Measurements from ENCODE around the gene SLC5A2.
"Not testable (repeated sequence)": the region's sequence is repeated elsewhere in the genome, so short reads cannot be mapped to it uniquely, and the experiment has no call there.

The SLC5A2 gene

DNA sequence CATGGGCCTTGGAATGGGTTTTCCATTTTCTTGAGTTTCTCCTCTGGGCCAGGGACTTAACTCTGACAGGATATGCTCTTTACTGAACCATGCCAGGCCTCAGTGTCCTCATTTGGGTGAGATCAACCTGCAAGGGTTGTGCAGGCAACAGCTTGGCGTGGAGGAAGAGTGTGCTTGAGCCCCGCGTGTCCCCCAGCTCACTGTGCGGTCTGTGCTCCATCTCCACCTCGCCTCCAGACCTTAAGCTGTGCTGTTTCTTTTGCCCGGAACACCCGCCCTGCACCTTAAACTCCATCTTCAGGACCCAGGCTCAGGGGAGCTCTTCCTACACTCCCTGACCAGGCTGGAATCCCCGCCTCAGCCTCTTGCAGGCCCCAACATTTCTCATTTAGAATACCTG, 15.6 kb downstream of the SLC5A2 start:
- no peak for DNase-seq (ENCODE audit: low spot score)

DNA sequence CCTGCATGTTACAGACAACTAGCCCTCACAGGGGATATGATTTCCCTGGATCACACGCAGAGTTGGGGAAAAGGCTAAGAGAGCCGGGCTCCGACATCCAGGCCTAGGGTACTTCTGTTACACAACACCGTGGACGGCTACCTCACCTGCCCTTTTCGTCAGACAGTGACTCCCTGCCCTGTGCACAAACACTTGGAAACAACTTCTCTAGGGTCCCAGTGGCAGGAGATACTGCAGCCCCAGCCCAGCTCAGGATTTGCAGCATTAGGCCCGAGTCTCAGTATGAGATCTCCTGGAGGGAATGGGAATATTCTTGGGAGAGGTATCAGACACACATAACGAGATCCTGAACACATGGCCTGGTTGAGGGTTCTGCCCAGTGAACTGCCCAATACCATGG, 17.0 kb downstream of the SLC5A2 start:
- DNase-seq (ENCODE audit: low spot score), result no peak

- no peak for DNase-seq (ENCODE audit: low spot score)
Measured at GRCh38 chr16:31501226-31501965, 18.5 kb downstream of the SLC5A2 start.

GRCh38 chr16:31501966-31502348, 19.0 kb downstream of the SLC5A2 start:
- DNase-seq (ENCODE audit: low spot score), result no peak

- DNase-seq (ENCODE audit: low spot score), result no peak
Measured at GRCh38 chr16:31502981-31503380, 20.1 kb downstream of the SLC5A2 start.

- not testable (repeated sequence) for DNase-seq (ENCODE audit: low spot score)
Measured at GRCh38 chr16:31503555-31503954, 20.6 kb downstream of the SLC5A2 start.

GRCh38 chr16:31504159-31504558, 21.2 kb downstream of the SLC5A2 start:
- DNase-seq (ENCODE audit: low spot score), result no peak

GRCh38 chr16:31505483-31505882, 22.6 kb downstream of the SLC5A2 start:
- DNase-seq (ENCODE audit: low spot score), result no peak

GRCh38 chr16:31507617-31507928, 24.6 kb downstream of the SLC5A2 start:
- DNase-seq (ENCODE audit: low spot score), result no peak

DNA sequence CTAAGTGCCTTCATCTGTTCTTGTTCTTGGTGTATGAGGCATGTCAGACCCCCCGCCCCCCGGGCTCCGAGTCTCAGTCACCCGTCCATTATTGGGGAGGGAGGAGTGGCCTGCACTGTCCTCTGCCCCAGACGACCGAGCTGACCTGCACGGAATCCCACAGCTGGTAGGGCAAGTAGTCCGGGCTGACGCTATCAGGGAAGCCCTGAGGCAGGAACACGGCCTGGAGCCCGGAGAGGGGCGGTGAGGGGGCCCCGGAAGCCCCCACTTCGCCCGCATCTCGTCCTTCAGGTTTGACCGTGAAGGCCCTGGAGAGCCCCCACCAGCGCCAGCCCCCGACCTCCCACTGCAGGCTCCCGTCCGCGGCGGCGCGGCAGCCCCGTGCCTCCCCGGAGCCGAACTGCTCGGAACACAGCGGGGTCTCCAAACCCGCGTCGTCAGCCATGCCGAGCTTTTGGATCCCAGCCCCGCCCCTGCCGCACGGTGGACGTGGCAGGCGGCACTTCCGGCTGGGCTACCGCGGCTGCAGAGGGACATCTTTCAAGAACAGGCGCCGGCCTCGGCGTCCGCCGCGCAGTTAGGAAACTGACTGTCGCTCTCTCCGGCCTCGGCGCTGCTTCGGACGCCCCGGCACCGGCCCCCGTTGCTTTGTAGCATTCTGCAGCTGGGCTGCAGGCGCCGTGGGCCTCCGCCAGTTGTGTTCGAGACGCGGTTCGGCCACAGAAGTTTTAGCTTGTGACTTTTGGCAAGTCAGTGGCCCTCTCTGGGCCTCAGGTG, 25.2 kb downstream of the SLC5A2 start, which contains the start of gene RUSF1:
Gene RUSF1 (minus strand): TSS at position 463 of the 777 bp plus-strand sequence. CDS start 18 bp downstream, at position 445.
- peak; percentile 85 for DNase-seq (ENCODE audit: low spot score)

DNA sequence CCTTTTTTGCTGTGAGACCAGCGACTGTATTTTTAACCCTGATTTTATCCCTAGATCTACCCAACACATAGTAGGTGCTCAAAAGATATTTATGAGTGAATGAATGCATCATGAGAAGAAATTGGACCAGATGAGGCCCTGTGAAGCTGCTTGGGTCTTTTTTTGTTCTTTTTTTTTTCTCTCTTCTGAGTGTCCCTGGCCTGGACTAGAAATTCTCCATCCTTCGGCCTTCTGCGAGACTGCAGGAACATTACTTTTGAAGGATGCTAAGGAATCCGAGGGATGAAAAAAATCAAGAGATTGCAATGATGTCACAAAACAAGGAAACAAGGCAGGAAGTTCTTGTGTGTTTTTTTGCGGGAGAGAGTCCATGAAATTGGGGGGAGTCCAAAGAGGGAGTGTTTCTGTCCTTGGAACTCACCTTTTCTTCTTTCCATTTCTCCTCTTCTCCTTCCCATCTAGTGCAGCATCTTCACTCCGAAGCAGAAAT, 25.8 kb downstream of the SLC5A2 start:
- DNase-seq (ENCODE audit: low spot score), result no peak

DNA sequence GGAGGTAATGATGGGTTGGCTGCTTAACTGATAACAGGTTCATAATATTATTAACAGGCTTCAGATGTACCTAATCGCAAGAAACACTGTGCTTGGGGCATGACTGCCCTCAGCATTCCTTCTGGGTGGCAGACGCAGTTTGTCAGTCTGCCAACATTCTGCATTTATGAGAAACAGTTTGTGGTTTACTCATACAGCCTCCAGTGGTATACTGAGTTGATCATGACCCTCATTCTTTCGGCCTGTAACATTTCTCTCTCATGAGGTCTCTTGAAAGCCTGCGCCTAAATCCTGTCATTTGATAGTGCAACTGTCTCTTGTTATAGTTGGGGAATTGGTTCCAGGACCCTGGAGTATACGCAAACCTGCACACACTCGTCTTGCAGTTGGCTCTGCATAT, 30.2 kb downstream of the SLC5A2 start:
- DNase-seq (ENCODE audit: low spot score), result no peak

- DNase-seq (ENCODE audit: low spot score), result no peak
Measured at GRCh38 chr16:31513884-31514283, 31.0 kb downstream of the SLC5A2 start.

- DNase-seq (ENCODE audit: low spot score), result no peak
Measured at GRCh38 chr16:31517800-31518402, 35.0 kb downstream of the SLC5A2 start.

DNA sequence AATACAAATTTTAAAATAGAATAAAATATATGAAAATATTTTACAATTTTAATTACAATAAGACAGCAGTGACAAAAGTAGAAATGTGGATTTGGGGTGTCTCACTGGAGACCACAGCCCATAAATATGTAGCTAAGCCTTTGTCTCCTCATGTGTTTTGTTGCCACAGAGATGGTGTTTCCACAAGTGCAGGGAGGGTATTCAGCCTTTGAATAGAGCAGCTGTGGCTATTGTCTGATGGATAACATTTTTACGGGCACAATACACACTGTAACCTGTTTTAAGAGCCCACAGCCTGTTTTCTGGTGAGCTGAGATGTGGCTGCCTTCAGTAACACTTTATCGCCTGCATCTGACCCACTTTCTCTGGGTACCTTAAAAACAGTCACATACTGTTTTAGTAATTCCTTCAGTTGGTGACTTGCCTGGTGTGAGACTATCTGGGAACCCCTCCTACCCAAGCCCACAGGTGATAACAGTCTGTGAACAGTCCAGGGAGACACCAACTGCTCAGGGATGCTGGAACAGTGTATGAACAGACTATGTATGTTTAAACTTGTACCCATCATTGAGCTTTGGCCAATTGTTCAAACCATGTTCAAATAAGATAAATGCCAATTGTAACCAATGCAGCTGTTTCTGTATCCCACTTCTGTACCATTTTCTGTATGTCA, 37.0 kb downstream of the SLC5A2 start:
- no peak for DNase-seq (ENCODE audit: low spot score)

DNA sequence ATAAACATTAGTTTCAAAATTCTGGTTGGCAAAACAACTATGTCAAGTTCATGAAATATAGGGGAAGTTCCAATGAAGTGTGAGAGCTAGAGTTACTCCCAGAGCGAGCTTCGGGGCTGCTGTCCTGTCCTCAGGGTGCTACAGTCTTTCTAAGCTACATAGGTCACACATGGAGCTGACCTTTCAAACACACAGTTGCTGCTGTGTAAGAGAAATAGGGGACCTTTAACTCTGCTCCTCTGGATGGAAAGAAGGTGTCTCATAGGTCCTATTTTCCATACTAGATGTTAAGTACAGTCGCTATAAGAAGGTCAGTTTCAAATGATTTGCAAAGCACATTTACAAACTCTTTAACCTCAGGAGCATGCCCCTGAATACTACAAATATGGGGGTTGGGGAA, 38.4 kb downstream of the SLC5A2 start:
- no peak for DNase-seq (ENCODE audit: low spot score)

- DNase-seq (ENCODE audit: low spot score), result no peak
Measured at GRCh38 chr16:31522071-31522470, 39.1 kb downstream of the SLC5A2 start.

GRCh38 chr16:31523768-31524167, 40.8 kb downstream of the SLC5A2 start:
- DNase-seq (ENCODE audit: low spot score), result not testable (repeated sequence)

- no peak for DNase-seq (ENCODE audit: low spot score)
Measured at GRCh38 chr16:31525113-31525512, 42.2 kb downstream of the SLC5A2 start.

GRCh38 chr16:31527734-31528274, 44.9 kb downstream of the SLC5A2 start, which contains the start of gene AHSP:
Gene AHSP (plus strand): TSS chr16:31527900. CDS start chr16:31528140, 240 bp downstream.
- DNase-seq (ENCODE audit: low spot score), result no peak

- DNase-seq (ENCODE audit: low spot score), result no peak
Measured at GRCh38 chr16:31528523-31529107, 45.7 kb downstream of the SLC5A2 start.
